Body of pancreas (tissue), 4 donors: ENCODE measurements around the gene ZNF20. TPM values are rescaled to one million over a fixed set of nuclear protein-coding genes. Genes with fewer than 3 reads are reported as not detected.
A peak's percentile ranks its signal among the peaks of the same experiment; 100 is the strongest.

Experiments used
- ATAC-seq: fragments of 150-250 bp; one replicate; pipeline ENCODE4 v1.9.1; 2016
- DNase-seq, 4 donors: peaks; one replicate each; pipeline ENCODE4 v3.0.0-alpha.2; 2019
- H3K27ac ChIP-seq, 4 donors: fragments of 200-600 bp; sonication (generic); 1 replicate in 3 of 4; 2 replicates in 1 of 4; pipeline versions ENCODE4 v1.5.1 to v1.6.1; 2016 to 2019; ENCODE audit warnings: mild to moderate bottlenecking in 1 of 4, mixed read lengths in 1 of 4, moderate library complexity in 1 of 4
- H3K27me3 ChIP-seq, 2 donors: fragments of 200-600 bp; sonication (generic); one replicate each; pipeline ENCODE4 v1.6.0; 2016; ENCODE audit warnings: mild to moderate bottlenecking in 1 of 2
- H3K36me3 ChIP-seq, 2 donors: fragments of 200-600 bp; sonication (generic); replicated peaks in 1 of 2; 2 replicates each; pipeline ENCODE4 v1.5.1; 2016; ENCODE audit warnings: low read depth in 2 of 2; ENCODE audit not compliant: insufficient read depth in 1 of 2
- H3K4me1 ChIP-seq: fragments of 200-600 bp; sonication (generic); one replicate; pipeline ENCODE4 v1.6.0; 2016
- H3K4me3 ChIP-seq, 2 donors: fragments of 200-600 bp; sonication (generic); 1 replicate in 1 of 2; 2 replicates in 1 of 2; pipeline ENCODE4 v1.5.1; 2016 to 2019
- H3K9me3 ChIP-seq, 3 donors: fragments of 200-600 bp; sonication (generic); 1 replicate in 2 of 3; 2 replicates in 1 of 3; pipeline ENCODE4 v1.5.1; 2016
- POLR2A ChIP-seq, 3 donors: fragments of 450-650 bp; IDR thresholded peaks; one replicate each; pipeline ENCODE4 v1.6.1; 2016; ENCODE audit warnings: antibody characterized with exemption in 3 of 3, mild to moderate bottlenecking in 2 of 3
- WGBS, 2 donors: methylation state at CpG; one replicate each; pipeline ENCODE4 v1.1.5; 2017; 5-methylcytosine and 5-hydroxymethylcytosine counted together
- intact Hi-C: fragments of 100-400 bp; cut with DNase I; formaldehyde crosslinking; loops from one replicate; pipeline ENCODE4 v1.15.1; 2023
- total RNA-seq, 2 donors: library from RNA; depleted of rRNA; stranded (reverse); fragments of >200 nt; gene quantifications; one replicate each; pipeline ENCODE4 v1.1.0, GENCODE V29; 2016
- TF ChIP-seq, protein P1 (sequence below), 7 experiments: fragments of 450-650 bp in 4 of 7; fragments of 200-600 bp in 3 of 7; sonication (generic) in 3 of 7; IDR thresholded peaks; one replicate each; pipeline ENCODE4 v1.5.1; 2016 to 2019; ENCODE audit warnings: antibody characterized with exemption in 7 of 7

Gene ZNF20
- total RNA-seq, 2 donors from 2014 or later: 0.66 to 4.9 TPM

DNA sequence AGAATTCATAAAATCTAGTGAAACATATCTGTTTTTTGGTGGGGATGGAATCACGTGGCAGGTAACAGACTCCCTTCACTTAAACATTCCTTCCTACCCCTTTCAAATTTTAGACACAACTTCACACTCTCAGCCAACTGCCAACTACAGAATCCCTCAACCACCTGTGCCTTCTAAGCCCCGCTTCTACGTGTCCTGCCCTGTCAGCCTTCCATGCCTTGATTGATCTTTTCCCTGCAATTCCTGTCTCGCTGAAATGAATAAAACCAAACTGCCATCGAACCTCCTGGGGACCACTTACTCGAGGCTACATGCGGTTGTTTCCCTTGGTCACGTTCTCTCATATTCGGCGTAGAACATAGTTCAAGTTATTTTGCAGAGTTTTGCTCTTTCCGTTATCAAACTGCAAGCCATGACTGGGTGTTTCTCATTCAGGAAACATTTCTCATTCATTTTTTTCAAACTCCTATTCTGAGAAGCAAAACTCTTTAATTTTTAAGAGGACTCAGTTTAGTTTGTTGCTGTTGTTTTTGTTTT, 15.2 kb upstream of the ZNF20 start:
- ATAC-seq (no peak), DNase-seq (no peak)
- WGBS, 2 donors: 20 to 27% methylated on average over 11 of the region's 11 CpGs
- H3K27me3 ChIP-seq: no peaks in the 10 kb centered on the region
- peak overlapping the region; percentile 76 to 95 for H3K4me3 ChIP-seq
- no peaks in the 10 kb centered on the region for H3K9me3 ChIP-seq
- peak overlapping the region in 3 of 4 donors; percentile 74 to 82 (median 79) for H3K27ac ChIP-seq
- intact Hi-C loops: no loop called here
- H3K36me3 ChIP-seq: no peaks in the 10 kb centered on the region
- peaks cover 4% of the 10 kb centered on the region for H3K4me1 ChIP-seq
- TF ChIP-seq POLR2A (IDR thresholded peaks at IDR 0.05): no peak
- TF ChIP-seq, protein P1, sequence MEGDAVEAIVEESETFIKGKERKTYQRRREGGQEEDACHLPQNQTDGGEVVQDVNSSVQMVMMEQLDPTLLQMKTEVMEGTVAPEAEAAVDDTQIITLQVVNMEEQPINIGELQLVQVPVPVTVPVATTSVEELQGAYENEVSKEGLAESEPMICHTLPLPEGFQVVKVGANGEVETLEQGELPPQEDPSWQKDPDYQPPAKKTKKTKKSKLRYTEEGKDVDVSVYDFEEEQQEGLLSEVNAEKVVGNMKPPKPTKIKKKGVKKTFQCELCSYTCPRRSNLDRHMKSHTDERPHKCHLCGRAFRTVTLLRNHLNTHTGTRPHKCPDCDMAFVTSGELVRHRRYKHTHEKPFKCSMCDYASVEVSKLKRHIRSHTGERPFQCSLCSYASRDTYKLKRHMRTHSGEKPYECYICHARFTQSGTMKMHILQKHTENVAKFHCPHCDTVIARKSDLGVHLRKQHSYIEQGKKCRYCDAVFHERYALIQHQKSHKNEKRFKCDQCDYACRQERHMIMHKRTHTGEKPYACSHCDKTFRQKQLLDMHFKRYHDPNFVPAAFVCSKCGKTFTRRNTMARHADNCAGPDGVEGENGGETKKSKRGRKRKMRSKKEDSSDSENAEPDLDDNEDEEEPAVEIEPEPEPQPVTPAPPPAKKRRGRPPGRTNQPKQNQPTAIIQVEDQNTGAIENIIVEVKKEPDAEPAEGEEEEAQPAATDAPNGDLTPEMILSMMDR (IDR thresholded peaks at IDR 0.05): no peak

GRCh38 chr19:12145348-12145747, 5.2 kb upstream of the ZNF20 start:
- ATAC-seq (no peak), DNase-seq (no peak)
- Histone ChIP-seq H3K4me3 (no peak overlapping the region), H3K9me3 (no peaks in the 10 kb centered on the region), H3K27me3 (no peaks in the 10 kb centered on the region), H3K27ac (no peak overlapping the region), H3K4me1 (peaks cover 11% of the 10 kb centered on the region), H3K36me3 (peaks cover 0 to 6% of the 10 kb centered on the region in 2 donors)
- intact Hi-C loops: no loop called here
- TF ChIP-seq, protein P1 (IDR thresholded peaks at IDR 0.05): no peak
- no peak for TF ChIP-seq POLR2A (IDR thresholded peaks at IDR 0.05)
- 92 to 93% methylated on average over 8 of the region's 8 CpGs for WGBS, 2 donors

DNA sequence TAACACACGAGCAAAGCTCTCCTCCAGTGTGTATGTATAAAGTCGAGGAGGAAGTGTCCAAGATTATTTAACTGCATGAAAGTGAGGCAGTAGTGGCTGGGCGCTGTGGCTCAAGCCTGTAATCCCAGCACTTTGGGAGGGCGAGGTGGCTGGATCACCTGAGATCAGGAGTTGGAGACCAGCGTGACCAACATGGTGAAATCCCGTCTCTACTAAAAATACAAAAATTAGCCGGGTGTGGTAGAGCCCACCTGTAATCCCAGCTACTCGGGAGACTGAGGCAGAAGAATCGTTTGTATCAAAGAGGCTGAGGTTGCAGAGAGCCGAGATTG, 1.2 kb upstream of the ZNF20 start:
- H3K4me1 ChIP-seq: peaks cover 20% of the 10 kb centered on the region
- H3K27ac ChIP-seq: no peak overlapping the region
- intact Hi-C loops: no loop called here
- peaks cover 0 to 6% of the 10 kb centered on the region in 2 donors for H3K36me3 ChIP-seq
- no peak for DNase-seq
- 41 to 44% methylated on average over 10 of the region's 10 CpGs for WGBS, 2 donors
- no peak overlapping the region for H3K4me3 ChIP-seq
- ATAC-seq: no peak
- no peaks in the 10 kb centered on the region for H3K27me3 ChIP-seq
- TF ChIP-seq, protein P1 (IDR thresholded peaks at IDR 0.05): no peak
- no peak for TF ChIP-seq POLR2A (IDR thresholded peaks at IDR 0.05)
- no peaks in the 10 kb centered on the region for H3K9me3 ChIP-seq

GRCh38 chr19:12140545-12141404, 625 bp upstream of the ZNF20 start:
- H3K4me1 ChIP-seq: peaks cover 20% of the 10 kb centered on the region
- H3K9me3 ChIP-seq: no peaks in the 10 kb centered on the region
- H3K27ac ChIP-seq: peak overlapping the region; percentile 11 to 84 (median 74)
- 3 to 4% methylated on average over 16 to 17 of the region's 17 CpGs for WGBS, 2 donors
- peak overlapping the region; percentile 22 to 83 for H3K4me3 ChIP-seq
- no peaks in the 10 kb centered on the region for H3K27me3 ChIP-seq
- intact Hi-C loops: no loop called here
- TF ChIP-seq POLR2A (IDR thresholded peaks at IDR 0.05): peak in 1 of 3 donors; percentile 13
- TF ChIP-seq, protein P1 (IDR thresholded peaks at IDR 0.05): peak; percentile 88 to 99 (median 97)
- peaks cover 0 to 2% of the 10 kb centered on the region in 2 donors for H3K36me3 ChIP-seq
- DNase-seq (peak; percentile 91 to 93 (median 92)), ATAC-seq (peak; percentile 84)
